PFSK-1 (cell line): ENCODE measurements around the gene CDK5R1.

Experiments
- FOXP2 ChIP-seq: optimal IDR thresholded peaks from 2 replicates; pipeline ENCODE3; 2011; ENCODE audit warnings: borderline replicate concordance, control low read depth, inconsistent platforms; ENCODE audit not compliant: insufficient read depth; ENCODE audit errors: extremely low read length, extremely low read depth
- POLR2AphosphoS5 ChIP-seq: IDR thresholded peaks from 2 replicates; pipeline ENCODE4 v1.6.1; 2012; ENCODE audit warnings: low read depth, mild to moderate bottlenecking, control low read depth, low read length, moderate library complexity
- REST ChIP-seq, 2 experiments: IDR thresholded peaks; 2 replicates each; pipeline versions ENCODE4 v1.6.1 to v1.8.0; 2011 to 2012; ENCODE audit warnings: low read depth in 2 of 2, low read length in 2 of 2, control low read depth in 1 of 2, inconsistent platforms in 1 of 2, mild to moderate bottlenecking in 1 of 2, moderate library complexity in 1 of 2; ENCODE audit not compliant: insufficient read depth in 1 of 2
- SIN3A ChIP-seq: IDR thresholded peaks from 2 replicates; pipeline ENCODE4 v1.6.1; 2012; ENCODE audit warnings: mild to moderate bottlenecking, low read length, moderate library complexity, borderline replicate concordance; ENCODE audit not compliant: insufficient read depth
- TAF1 ChIP-seq: IDR thresholded peaks from 2 replicates; pipeline ENCODE4 v1.6.1; 2012; ENCODE audit warnings: low read length, control low read depth, borderline replicate concordance; ENCODE audit not compliant: insufficient read depth

Gene CDK5R1

GRCh38 chr17:32515677-32516383, 29.0 kb downstream of the CDK5R1 start:
- TF ChIP-seq SIN3A (no peak), TAF1 (no peak), FOXP2 (no peak), REST (IDR thresholded peaks at IDR 0.05; ENCODE audit: insufficient read depth in 1 of 2, low read depth in 2 of 2, low read length in 2 of 2) (no peak), POLR2AphosphoS5 (no peak)

GRCh38 chr17:32516450-32516849, 29.7 kb downstream of the CDK5R1 start:
- no peak for TF ChIP-seq SIN3A
- TF ChIP-seq POLR2AphosphoS5 = no peak
- TF ChIP-seq TAF1 = no peak
- no peak for TF ChIP-seq REST (IDR thresholded peaks at IDR 0.05; ENCODE audit: insufficient read depth in 1 of 2, low read depth in 2 of 2, low read length in 2 of 2)
- TF ChIP-seq FOXP2 = no peak

DNA sequence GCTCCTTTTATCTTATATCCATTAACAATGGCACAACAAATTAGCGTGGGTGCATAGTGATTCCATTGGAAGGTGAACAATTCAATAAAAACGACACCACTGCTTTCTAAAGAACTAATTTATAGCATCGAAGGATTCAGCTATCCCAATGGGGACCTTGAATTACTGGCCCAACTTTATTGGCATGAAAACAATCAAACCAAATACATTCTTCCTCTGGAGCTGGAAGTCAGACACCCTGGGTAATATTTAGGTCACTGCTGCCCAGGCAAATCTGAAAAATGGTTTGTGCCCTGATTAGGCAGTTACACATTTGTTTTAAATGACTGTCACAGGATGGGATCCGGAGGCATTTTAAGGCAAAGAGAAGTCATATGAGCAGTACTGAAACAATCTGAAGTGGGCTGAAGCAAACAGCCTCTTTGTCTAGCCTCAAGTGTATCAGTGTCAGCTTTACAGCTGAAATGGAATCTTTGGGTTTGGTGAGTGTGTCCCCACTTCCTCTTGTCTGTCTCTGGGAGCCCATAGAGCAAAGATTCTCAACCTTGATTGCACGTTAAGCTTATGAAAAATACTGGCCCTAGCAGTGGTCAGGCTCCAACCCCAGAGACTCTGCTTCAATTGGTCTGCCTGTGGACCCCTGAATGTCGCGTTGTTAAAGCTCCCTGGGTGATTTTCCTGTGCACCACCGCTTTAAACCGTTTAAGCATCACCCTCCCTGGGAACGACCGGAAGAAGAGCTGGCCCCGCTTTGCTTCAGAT, 30.3 kb downstream of the CDK5R1 start:
- TF ChIP-seq POLR2AphosphoS5 = no peak
- TF ChIP-seq SIN3A = no peak
- no peak for TF ChIP-seq TAF1
- TF ChIP-seq FOXP2 = no peak
- TF ChIP-seq REST (IDR thresholded peaks at IDR 0.05; ENCODE audit: insufficient read depth in 1 of 2, low read depth in 2 of 2, low read length in 2 of 2) = no peak

DNA sequence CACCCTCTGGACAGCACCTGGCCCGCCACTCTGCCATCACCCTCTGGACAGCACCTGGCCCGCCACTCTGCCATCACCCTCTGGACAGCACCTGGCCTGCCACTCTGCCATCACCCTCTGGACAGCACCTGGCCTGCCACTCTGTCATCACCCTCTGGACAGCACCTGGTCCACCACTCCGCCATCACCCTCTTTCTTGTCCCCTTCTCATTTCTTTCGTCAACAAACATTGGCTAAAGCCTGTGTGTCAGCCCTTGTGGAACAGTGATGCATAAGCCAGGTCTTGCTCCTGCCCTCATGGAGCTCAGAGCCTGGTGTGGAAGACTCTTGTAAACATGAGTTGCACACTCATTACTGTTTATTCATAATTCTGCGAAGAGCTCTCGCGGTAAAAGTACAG, 31.2 kb downstream of the CDK5R1 start:
- TF ChIP-seq TAF1 (no peak), SIN3A (no peak), REST (IDR thresholded peaks at IDR 0.05; ENCODE audit: insufficient read depth in 1 of 2, low read depth in 2 of 2, low read length in 2 of 2) (no peak), FOXP2 (no peak), POLR2AphosphoS5 (no peak)
